GM12878 (cell line): ENCODE data around the gene CRYAB. TPM values are rescaled to one million over a fixed set of nuclear protein-coding genes. Genes with fewer than 3 reads are reported as not detected.

Experiments used
- ATAC-seq: fragments of 200-7000 bp; cut with Tn5 transposase; 3 replicates; pipeline ENCODE4 v1.9.1; 2020; ENCODE audit warnings: mild to moderate bottlenecking, moderate library complexity
- BruUV-seq: library from RNA; stranded (reverse); fragments of 400-500 nt; replicated peaks from 2 replicates; lab custom pipeline; 2021; lab: Mats Ljungman, UMichigan
- CTCF ChIA-PET: fragments of 300-600 bp; sonication (Branson Sonifier 250); formaldehyde crosslinking; extraction: SDS; loops from one replicate; lab custom pipeline; 2021; ENCODE audit warnings: inconsistent platforms; lab: Yijun Ruan, JAX
- POLR2A ChIA-PET: fragments of 350-600 bp; formaldehyde crosslinking; extraction: SDS; loops from one replicate; lab custom pipeline; 2021; ENCODE audit warnings: inconsistent platforms; lab: Charles Lee
- RAD21 ChIA-PET: fragments of 300-600 bp; sonication (Branson Sonifier 250); formaldehyde crosslinking; loops from one replicate; lab custom pipeline; 2023; ENCODE audit warnings: antibody characterized with exemption; ENCODE audit not compliant: unreplicated experiment; lab: Charles Lee
- SMC1A ChIA-PET: fragments of 300-600 bp; sonication (Branson Sonifier 250); formaldehyde crosslinking; loops from one replicate; lab custom pipeline; 2023; ENCODE audit not compliant: unreplicated experiment, uncharacterized antibody; lab: Charles Lee
- DNase-seq: peaks from one replicate; pipeline ENCODE4 v3.0.0-alpha.2; 2011; ENCODE audit warnings: low read depth, low spot score
- FAIRE-seq: peaks from 3 replicates; lab custom pipeline; 2011; peaks lifted over from hg19 to GRCh38; lab: Jason Lieb, UNC
- H2AFZ ChIP-seq: 2 replicates; pipeline ENCODE4 v1.6.0; 2011; ENCODE audit warnings: low read depth, low read length, control low read depth; ENCODE audit not compliant: control insufficient read depth
- H3K27ac ChIP-seq: 2 replicates; pipeline ENCODE4 v1.5.1; 2011; ENCODE audit warnings: control low read depth; ENCODE audit not compliant: control insufficient read depth, insufficient read depth
- H3K27me3 ChIP-seq, 2 experiments: replicated peaks in 1 of 2; 2 replicates each; pipeline versions ENCODE4 v1.6.0 to v1.6.1; 2011; ENCODE audit warnings: low read length in 1 of 2; ENCODE audit not compliant: control insufficient read depth in 2 of 2, insufficient read depth in 2 of 2
- H3K36me3 ChIP-seq, 2 experiments: 2 replicates each; pipeline ENCODE4 v1.5.1; 2011; ENCODE audit warnings: low read length in 1 of 2; ENCODE audit not compliant: control insufficient read depth in 2 of 2, insufficient read depth in 2 of 2
- H3K4me1 ChIP-seq: 2 replicates; pipeline ENCODE4 v1.6.1; 2011; ENCODE audit warnings: mild to moderate bottlenecking, low read length, moderate library complexity, mixed read lengths; ENCODE audit not compliant: control insufficient read depth, insufficient read depth
- H3K4me2 ChIP-seq: 2 replicates; pipeline ENCODE4 v1.6.0; 2011; ENCODE audit warnings: control low read depth; ENCODE audit not compliant: control insufficient read depth, insufficient read depth
- H3K4me3 ChIP-seq: fragments of 200-600 bp; sonication (generic); 2 replicates; pipeline ENCODE4 v1.5.1; 2016
- H3K79me2 ChIP-seq: 2 replicates; pipeline ENCODE4 v1.6.0; 2011; ENCODE audit warnings: low read length; ENCODE audit not compliant: control insufficient read depth, insufficient read depth
- H3K9ac ChIP-seq: 2 replicates; pipeline ENCODE4 v1.8.0; 2011; ENCODE audit warnings: low read length, control low read depth, mixed read lengths; ENCODE audit not compliant: control insufficient read depth, insufficient read depth
- H3K9me3 ChIP-seq: replicated peaks from 3 replicates; pipeline ENCODE4 v1.5.1; 2011; ENCODE audit warnings: mild to moderate bottlenecking, low read length; ENCODE audit not compliant: control insufficient read depth, insufficient read depth
- H4K20me1 ChIP-seq: 2 replicates; pipeline ENCODE4 v1.6.0; 2011; ENCODE audit not compliant: control insufficient read depth, insufficient read depth
- CEBPB ChIP-seq, 2 experiments: fragments of 150-350 bp in 1 of 2; IDR thresholded peaks; 2 replicates each; pipeline ENCODE4 v1.6.1; 2012 to 2014; ENCODE audit warnings: low read depth in 2 of 2, low read length in 2 of 2, borderline replicate concordance in 1 of 2, inconsistent platforms in 1 of 2
- CHD4 ChIP-seq: fragments of 200-600 bp; sonication (generic); IDR thresholded peaks from 2 replicates; pipeline ENCODE4 v1.6.1; 2016; ENCODE audit warnings: mild to moderate bottlenecking
- KLF5 ChIP-seq: fragments of 450-650 bp; IDR thresholded peaks from 2 replicates; pipeline ENCODE4 v1.6.1; 2014; ENCODE audit warnings: mild to moderate bottlenecking; ENCODE audit not compliant: partially characterized antibody
- MTA3 ChIP-seq: IDR thresholded peaks from 2 replicates; pipeline ENCODE4 v1.6.1; 2012; ENCODE audit warnings: low read length, inconsistent platforms, borderline replicate concordance
- MYB ChIP-seq: fragments of 150-350 bp; IDR thresholded peaks from 2 replicates; pipeline ENCODE4 v1.6.1; 2014; ENCODE audit warnings: mild to moderate bottlenecking, low read depth, low read length, borderline replicate concordance
- NKRF ChIP-seq: fragments of 450-650 bp; conservative IDR thresholded peaks from 2 replicates; pipeline ENCODE4 v1.6.1; 2017; ENCODE audit warnings: mild to moderate bottlenecking, moderate library complexity
- PAX8 ChIP-seq: fragments of 450-650 bp; IDR thresholded peaks from 2 replicates; pipeline ENCODE4 v1.6.1; 2017; ENCODE audit warnings: mild to moderate bottlenecking, moderate library complexity
- POU2F2 ChIP-seq: IDR thresholded peaks from 3 replicates; pipeline ENCODE4 v1.6.1; 2011; ENCODE audit warnings: low read depth, mild to moderate bottlenecking, low read length, borderline replicate concordance
- RBBP5 ChIP-seq: fragments of 200-600 bp; sonication (generic); conservative IDR thresholded peaks from 2 replicates; pipeline ENCODE4 v1.6.1; 2016
- RUNX3 ChIP-seq: IDR thresholded peaks from 2 replicates; pipeline ENCODE4 v1.6.1; 2012; ENCODE audit warnings: low read length, inconsistent platforms
- ZBED1 ChIP-seq: IDR thresholded peaks from 2 replicates; pipeline ENCODE4 v1.6.1; 2016; ENCODE audit warnings: borderline replicate concordance
- ZBTB33 ChIP-seq: fragments of 450-650 bp; IDR thresholded peaks from 2 replicates; pipeline ENCODE4 v1.6.1; 2017; ENCODE audit warnings: mild to moderate bottlenecking
- WGBS: methylation state at CpG from one replicate; pipeline ENCODE4 v1.1.6; 2016; ENCODE audit warnings: low lambda C conversion rate; ENCODE audit not compliant: insufficient replicate concordance, insufficient coverage; ENCODE audit errors: missing lambda C conversion rate; 5-methylcytosine and 5-hydroxymethylcytosine counted together
- in situ Hi-C: fragments of 300-500 bp; cut with MboI; formaldehyde crosslinking; loops from 9 replicates; pipeline ENCODE4 v1.14.3; 2018; ENCODE audit warnings: mixed read lengths
- intact Hi-C: fragments of 100-400 bp; cut with micrococcal nuclease; formaldehyde crosslinking; loops from one replicate; pipeline ENCODE4 v1.14.2; 2022; ENCODE audit not compliant: unreplicated experiment
- polyA plus RNA-seq, 11 experiments: library from polyadenylated mRNA; depleted of rRNA in 4 of 11; unstranded in 6 of 11; stranded (reverse) in 5 of 11; fragments of >200 nt; fragmentation: Nextera tagmentation in 4 of 11; fragmentation: Illumina TruSeq in 1 of 11; extraction: Ambion mirVana in 4 of 11; extraction: Trizol in 1 of 11; gene quantifications; 1 replicate in 1 of 11; 2 replicates in 10 of 11; pipeline versions ENCODE4 v1.2.1 to v1.2.3, GENCODE V29; 2011 to 2016; ENCODE audit warnings: inconsistent platforms in 2 of 11, missing spikeins in 2 of 11, low read depth in 1 of 11
- total RNA-seq, 4 experiments: library from RNA; depleted of rRNA in 3 of 4; stranded (reverse); fragments of >200 nt in 3 of 4; fragmentation: Illumina TruSeq in 1 of 4; extraction: Trizol in 1 of 4; gene quantifications; 2 replicates each; pipeline versions ENCODE4 v1.2.1 to v1.2.3, GENCODE V29; 2013 to 2021

The CRYAB gene
- total and polyA plus RNA-seq, 10 of the 15 experiments (the other 5 are each of a cell fraction or from before 2014, with no cell fraction given) = 0.72 to 1.0 TPM; not detected in 8

GRCh38 chr11:111949519-111950426, 38.2 kb upstream of the CRYAB start:
- FAIRE-seq = no peak
- H3K9me3 ChIP-seq = peaks cover 2% of the 10 kb centered on the region; the same call in 1 of the 3 replicates
- TF ChIP-seq ZBED1 = no peak
- no peak for TF ChIP-seq CHD4
- no peak for TF ChIP-seq POU2F2
- no peak for TF ChIP-seq ZBTB33
- no peak for TF ChIP-seq NKRF
- no peak for TF ChIP-seq MTA3
- TF ChIP-seq CEBPB (IDR thresholded peaks at IDR 0.05; ENCODE audit: borderline replicate concordance in 1 of 2, low read depth in 2 of 2, low read length in 2 of 2) = no peak
- TF ChIP-seq KLF5 = no peak
- no peak for TF ChIP-seq RUNX3
- TF ChIP-seq MYB = no peak
- no peak for TF ChIP-seq RBBP5
- no peak for TF ChIP-seq PAX8
- TF ChIP-seq, all 136 proteins: peak for 0
- Histone ChIP-seq H3K27ac (no peak overlapping the region), H3K4me3 (no peak overlapping the region), H3K4me1 (peaks cover 10% of the 10 kb centered on the region), H3K36me3 (no peaks in the 10 kb centered on the region), H2AFZ (no peak overlapping the region), H3K4me2 (no peak overlapping the region), H3K79me2 (no peaks in the 10 kb centered on the region), H3K9ac (no peak overlapping the region), H3K27me3 (no peaks in the 10 kb centered on the region), H4K20me1 (no peaks in the 10 kb centered on the region)
- intact Hi-C loops = no loop called here
- ChIA-PET POLR2A (interaction anchor here (0.9 to 1.1 kb wide), 2 partner anchors 18 to 21 kb away, joined by 3 to 6 read pairs; no protein-coding TSS in a partner anchor), RAD21 (no interaction called here), SMC1A (interaction anchor here (0.9 to 1.5 kb wide), 2 partner anchors 14 to 22 kb away, joined by 3 to 4 read pairs; no protein-coding TSS in a partner anchor), CTCF (interaction anchor here (0.9 kb wide), 1 partner anchor 68 kb away, joined by 3 read pairs; no protein-coding TSS in a partner anchor)
- DNase-seq (no peak), ATAC-seq (no peak)
- WGBS = 34% methylated on average over 7 of the region's 7 CpGs
- in situ Hi-C loops = loop anchor here (10.0 kb wide), 1 partner anchor 65 kb away; no protein-coding TSS in a partner anchor
- no TSS peak for BruUV-seq
